ENCODE results near the gene IL15RA.
A peak's percentile ranks its signal among the peaks of the same experiment; 100 is the strongest.

Gene IL15RA

GRCh38 chr10:5960070-5960972, 17.0 kb downstream of the IL15RA start:
- ChIA-PET CTCF (no interaction called here), POLR2A (no interaction called here)
- no peak for DNase-seq (ENCODE audit: extremely low spot score)
- TF ChIP-seq CTCF (IDR thresholded peaks at IDR 0.05; ENCODE audit: control extremely low read depth, extremely low read depth, low read depth, missing control alignments): no peak

- ChIA-PET POLR2A (no interaction called here), CTCF (interaction anchor here (0.7 to 1.2 kb wide), 2 partner anchors 12 to 23 kb away, joined by 3 to 5 read pairs; no protein-coding TSS in a partner anchor)
- DNase-seq (ENCODE audit: extremely low spot score): peak; percentile 12
- no peak for TF ChIP-seq CTCF (IDR thresholded peaks at IDR 0.05; ENCODE audit: control extremely low read depth, extremely low read depth, low read depth, missing control alignments)
Measured at GRCh38 chr10:5959581-5960069, 17.7 kb downstream of the IL15RA start.

GRCh38 chr10:5959142-5959541, 18.2 kb downstream of the IL15RA start:
- no peak for TF ChIP-seq CTCF (IDR thresholded peaks at IDR 0.05; ENCODE audit: control extremely low read depth, extremely low read depth, low read depth, missing control alignments)
- ChIA-PET CTCF (interaction anchor here (0.7 to 1.2 kb wide), 2 partner anchors 12 to 22 kb away, joined by 3 to 5 read pairs; no protein-coding TSS in a partner anchor), POLR2A (no interaction called here)
- DNase-seq (ENCODE audit: extremely low spot score): no peak

- CTCF ChIA-PET: interaction anchor here (0.7 to 1.2 kb wide), 2 partner anchors 13 to 22 kb away, joined by 3 to 5 read pairs; no protein-coding TSS in a partner anchor
- TF ChIP-seq CTCF (IDR thresholded peaks at IDR 0.05; ENCODE audit: control extremely low read depth, extremely low read depth, low read depth, missing control alignments): no peak
- POLR2A ChIA-PET: no interaction called here
- no peak for DNase-seq (ENCODE audit: extremely low spot score)
Measured at GRCh38 chr10:5958675-5959074, 18.7 kb downstream of the IL15RA start.

- ChIA-PET CTCF (interaction anchor here (1.2 kb wide), 1 partner anchor 56 kb away, joined by 4 read pairs; no protein-coding TSS in a partner anchor), POLR2A (no interaction called here)
- no peak for TF ChIP-seq CTCF (IDR thresholded peaks at IDR 0.05; ENCODE audit: control extremely low read depth, extremely low read depth, low read depth, missing control alignments)
- no peak for DNase-seq (ENCODE audit: extremely low spot score)
Measured at GRCh38 chr10:5958077-5958476, 19.3 kb downstream of the IL15RA start.

GRCh38 chr10:5956146-5956936, 21.0 kb downstream of the IL15RA start:
- TF ChIP-seq CTCF (IDR thresholded peaks at IDR 0.05; ENCODE audit: control extremely low read depth, extremely low read depth, low read depth, missing control alignments): no peak
- ChIA-PET CTCF (no interaction called here), POLR2A (no interaction called here)
- no peak for DNase-seq (ENCODE audit: extremely low spot score)

All from GM10248 (cell line).